ENCODE measurements around the gene UFSP1.

- no peak for TF ChIP-seq ZNF274 (IDR thresholded peaks at IDR 0.05; ENCODE audit: low read depth, low read length)
- no peak for TF ChIP-seq YY1 (IDR thresholded peaks at IDR 0.05; ENCODE audit: insufficient read depth, insufficient read length)
- TF ChIP-seq SUZ12 (IDR thresholded peaks at IDR 0.05; ENCODE audit: extremely low read depth, insufficient read depth, insufficient read length): no peak
Measured at GRCh38 chr7:100879685-100880261, 9.7 kb downstream of the UFSP1 start.

Data from NT2/D1 (cell line).